T-cell (primary cell): Measurements from ENCODE around the gene SYNGAP1. TPM values are rescaled to one million over a fixed set of nuclear protein-coding genes. Genes with fewer than 3 reads are reported as not detected.
A peak's percentile ranks its signal among the peaks of the same experiment; 100 is the strongest.

Source experiments
- ATAC-seq, 4 experiments: fragments of 200-7000 bp in 3 of 4; fragments of 150-1000 bp in 1 of 4; cut with Tn5 transposase; replicated peaks in 1 of 4; 1 replicate in 3 of 4; 2 replicates in 1 of 4; pipeline ENCODE4 v1.10.0; 2021; ENCODE audit warnings: moderate library complexity in 3 of 4, mild to moderate bottlenecking in 2 of 4, moderate number of reproducible peaks in 1 of 4
- CTCF ChIA-PET, 2 donors: fragments of 300-600 bp; sonication (Branson Sonifier 250); formaldehyde crosslinking; loops; one replicate each; lab custom pipeline; 2022; ENCODE audit warnings: antibody characterized with exemption in 2 of 2; lab: Charles Lee
- POLR2A ChIA-PET, 2 donors: fragments of 300-600 bp; sonication (Branson Sonifier 250); formaldehyde crosslinking; loops; one replicate each; lab custom pipeline; 2022; ENCODE audit warnings: antibody characterized with exemption in 2 of 2; lab: Charles Lee
- DNase-seq, 35 experiments: peaks; one replicate each; pipeline versions ENCODE4 v3.0.0 to v3.0.0-alpha.2; 2013 to 2023
- H3K27ac ChIP-seq: one replicate; pipeline ENCODE4 v1.5.1; 2013; ENCODE audit warnings: low read length
- H3K27me3 ChIP-seq, 2 experiments: replicated peaks in 1 of 2; 1 replicate in 1 of 2; 2 replicates in 1 of 2; pipeline versions ENCODE4 v1.6.1 to v1.7.0; 2013; ENCODE audit warnings: low read length in 1 of 2, mixed read lengths in 1 of 2; ENCODE audit not compliant: control insufficient read depth in 2 of 2, insufficient read depth in 2 of 2; ENCODE audit errors: extremely low read depth in 1 of 2
- H3K36me3 ChIP-seq, 2 donors: 1 replicate in 1 of 2; 2 replicates in 1 of 2; pipeline versions ENCODE4 v1.6.1 to v1.7.0; 2013; ENCODE audit warnings: low read length in 1 of 2; ENCODE audit not compliant: control insufficient read depth in 2 of 2, insufficient read depth in 1 of 2; ENCODE audit errors: extremely low read depth in 1 of 2
- H3K4me1 ChIP-seq, 2 experiments: 1 replicate in 1 of 2; 2 replicates in 1 of 2; pipeline versions ENCODE4 v1.6.1 to v1.7.0; 2013; ENCODE audit warnings: low read length in 2 of 2, mixed read lengths in 1 of 2; ENCODE audit not compliant: insufficient read depth in 2 of 2, control insufficient read depth in 1 of 2; ENCODE audit errors: extremely low read depth in 1 of 2
- H3K4me3 ChIP-seq, 2 donors: 1 replicate in 1 of 2; 2 replicates in 1 of 2; pipeline versions ENCODE4 v1.5.1 to v1.7.0; 2013; ENCODE audit warnings: mild to moderate bottlenecking in 2 of 2, low read length in 1 of 2, moderate library complexity in 1 of 2; ENCODE audit not compliant: control insufficient read depth in 1 of 2; ENCODE audit errors: extremely low read depth in 1 of 2
- H3K9me3 ChIP-seq: 2 replicates; pipeline ENCODE4 v1.7.0; 2013
- H3K27ac Mint-ChIP-seq, 2 donors: one replicate each; pipeline ENCODE4 v1.8.0; 2020 to 2021; ENCODE audit warnings: mild to moderate bottlenecking in 2 of 2, mixed read lengths in 2 of 2
- H3K27me3 Mint-ChIP-seq, 2 donors: one replicate each; pipeline ENCODE4 v1.8.0; 2021 to 2022; ENCODE audit warnings: mixed read lengths in 2 of 2
- H3K36me3 Mint-ChIP-seq: one replicate; pipeline ENCODE4 v1.8.0; 2021; ENCODE audit warnings: mixed read lengths
- H3K4me1 Mint-ChIP-seq, 3 donors: one replicate each; pipeline ENCODE4 v1.8.0; 2020 to 2022; ENCODE audit warnings: mixed read lengths in 3 of 3, mild to moderate bottlenecking in 1 of 3
- H3K4me3 Mint-ChIP-seq, 3 donors: one replicate each; pipeline ENCODE4 v1.8.0; 2020 to 2022; ENCODE audit warnings: mild to moderate bottlenecking in 3 of 3, mixed read lengths in 3 of 3, moderate library complexity in 3 of 3
- H3K9me3 Mint-ChIP-seq, 3 donors: one replicate each; pipeline ENCODE4 v1.8.0; 2020 to 2022; ENCODE audit warnings: mixed read lengths in 3 of 3
- WGBS: methylation state at CpG from one replicate; pipeline ENCODE4 v1.1.5; 2013; ENCODE audit warnings: missing lambda C conversion rate; ENCODE audit not compliant: insufficient coverage; 5-methylcytosine and 5-hydroxymethylcytosine counted together
- total RNA-seq, 35 experiments: library from RNA in 6 of 35; stranded (reverse) in 6 of 35; fragments of 120-200 nt in 1 of 35; gene quantifications; one replicate each; pipeline versions ENCODE4 v1.2.1 to v1.2.4 and lab custom pipeline; 2013 to 2026

SYNGAP1 gene
- total RNA-seq, 5 donors from 2014 or later (not counting 1 experiment from before 2014, with no cell fraction given): 51.2 to 111 (median 64.5) TPM

DNA sequence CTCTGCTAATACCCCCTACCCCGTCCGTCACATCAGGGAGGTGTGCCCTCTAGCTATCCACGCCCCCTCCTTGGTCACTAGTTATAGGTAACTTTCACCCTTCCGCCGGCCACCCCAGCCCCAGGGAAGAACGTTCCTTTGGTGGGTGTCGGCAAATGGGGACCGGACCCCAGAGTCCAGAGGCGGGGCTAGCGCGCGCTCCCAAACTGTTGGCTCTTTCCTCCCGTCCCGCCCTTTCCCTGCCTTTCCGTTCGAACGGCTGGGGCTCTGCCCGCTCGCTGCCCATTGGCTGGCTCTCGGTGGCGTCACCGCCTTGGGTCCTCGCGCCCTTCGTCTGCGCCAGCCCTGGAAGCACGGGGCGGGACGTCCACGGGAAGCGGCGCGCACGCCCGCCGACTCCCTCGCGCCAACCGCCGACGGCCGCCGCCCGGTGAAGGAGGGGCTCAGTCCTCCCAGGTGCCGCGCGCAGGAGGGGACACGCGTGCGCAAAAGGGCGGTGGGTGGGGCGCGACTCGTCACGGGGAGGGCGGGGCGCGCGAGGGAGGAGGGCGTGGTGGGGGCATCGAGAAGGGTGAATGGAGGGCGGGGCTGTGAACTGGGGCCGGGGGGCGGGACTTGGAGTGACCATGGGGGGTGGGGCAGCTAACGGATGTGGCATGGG is 9.7 kb upstream of the SYNGAP1 start:
- no peaks in the 10 kb centered on the region for H3K27me3 Mint-ChIP-seq
- under 1% methylated on average over 37 of the region's 65 CpGs for WGBS
- Histone ChIP-seq H3K27ac (peak overlapping the region; percentile 97), H3K36me3 (peaks cover 0 to 32% of the 10 kb centered on the region in 2 donors), H3K4me3 (peak overlapping the region; percentile 71 to 90), H3K27me3 (no peaks in the 10 kb centered on the region), H3K9me3 (no peaks in the 10 kb centered on the region), H3K4me1 (peaks cover 4 to 62% of the 10 kb centered on the region in 2 experiments)
- peaks cover 22% of the 10 kb centered on the region for H3K36me3 Mint-ChIP-seq
- H3K4me1 Mint-ChIP-seq: peaks cover 42 to 60% (median 50%) of the 10 kb centered on the region in 3 donors
- ATAC-seq (peak; percentile 81 to 85 (median 84)), DNase-seq (peak; percentile 91 to 99 (median 94))
- CTCF ChIA-PET: interaction anchor here in 1 of 2 donors (0.6 to 1.8 kb wide), 3 partner anchors 20 to 301 kb away, joined by 4 to 11 read pairs (median 5); partner anchors contain the start of gene UQCC2
- no peaks in the 10 kb centered on the region for H3K9me3 Mint-ChIP-seq
- peak overlapping the region; percentile 88 for H3K27ac Mint-ChIP-seq
- H3K4me3 Mint-ChIP-seq: peak overlapping the region; percentile 83 to 94 (median 87)
- POLR2A ChIA-PET: interaction anchor here in 1 of 2 donors (0.5 to 1.3 kb wide), 2 partner anchors 19 to 103 kb away, joined by 4 read pairs; no protein-coding TSS in a partner anchor

DNA sequence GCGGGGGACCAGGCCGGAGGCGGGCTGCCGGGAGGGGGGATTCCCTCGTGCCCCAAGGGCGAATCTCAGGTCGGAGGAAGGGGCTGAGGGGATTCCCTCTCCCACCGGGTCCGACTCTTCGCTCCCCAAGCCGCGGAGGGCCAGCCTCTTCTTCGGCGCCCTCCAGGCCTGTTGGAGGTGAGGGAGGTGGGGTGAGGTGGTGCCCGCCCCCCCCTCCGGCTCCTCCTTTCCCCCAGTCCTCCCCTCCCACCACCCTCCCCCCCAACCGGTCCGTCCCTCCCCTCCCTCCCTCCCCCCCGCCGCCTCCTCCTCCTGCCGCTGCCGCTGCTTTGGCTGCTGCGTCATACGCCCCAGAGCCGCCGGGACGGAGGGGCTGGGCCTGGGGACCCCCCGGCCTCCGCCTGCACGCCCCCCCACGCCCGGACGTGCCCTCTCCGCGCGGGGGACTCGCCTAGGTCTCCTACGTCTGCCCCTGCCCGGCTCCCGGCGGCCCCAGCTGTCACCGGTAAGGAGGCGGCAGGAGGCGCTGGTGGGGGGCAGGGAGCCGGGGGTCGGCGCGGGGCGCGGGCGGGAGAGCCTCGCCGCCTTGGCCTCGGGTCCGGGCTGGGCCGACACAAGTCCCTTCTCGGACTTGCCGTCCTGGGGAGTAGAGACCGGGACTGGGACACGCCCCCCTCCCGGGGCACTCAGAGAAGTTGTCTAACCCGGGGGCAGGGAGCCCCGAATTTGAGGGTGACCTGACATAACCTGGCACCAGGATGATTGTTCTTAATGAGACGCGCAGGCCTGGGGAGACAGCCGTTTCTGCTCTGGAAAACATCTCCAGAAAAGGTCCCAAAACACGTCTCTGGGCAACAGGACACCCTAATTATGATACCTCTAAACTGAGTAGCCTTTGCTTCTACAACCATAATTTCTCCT is 8.9 kb upstream of the SYNGAP1 start, which contains the start of gene PHF1:
Gene PHF1 (plus strand): TSS at position 304 of the 921 bp plus-strand sequence. CDS start 1,250 bp downstream, outside the sequence.
- CTCF ChIA-PET: interaction anchor here in 1 of 2 donors (1.3 to 1.8 kb wide), 2 partner anchors 21 to 160 kb away, joined by 5 to 11 read pairs; no protein-coding TSS in a partner anchor
- peak; percentile 61 to 70 (median 64) for ATAC-seq
- peaks cover 30% of the 10 kb centered on the region for H3K36me3 Mint-ChIP-seq
- H3K4me3 ChIP-seq: peak within 1 kb of the TSS; percentile 71 to 90
- no peaks in the 10 kb centered on the region for H3K9me3 Mint-ChIP-seq
- H3K4me3 Mint-ChIP-seq: peak within 1 kb of the TSS; percentile 84 to 94 (median 87)
- DNase-seq: peak in 8 of 35 experiments; percentile 69 to 89 (median 80)
- H3K27me3 ChIP-seq: no peaks in the 10 kb centered on the region
- peaks cover 50 to 60% (median 58%) of the 10 kb centered on the region in 3 donors for H3K4me1 Mint-ChIP-seq
- peak within 1 kb of the TSS; percentile 91 for H3K27ac Mint-ChIP-seq
- peak within 1 kb of the TSS; percentile 97 for H3K27ac ChIP-seq
- POLR2A ChIA-PET: interaction anchor here in 1 of 2 donors (0.6 to 1.3 kb wide), 2 partner anchors 20 to 164 kb away, joined by 4 read pairs; no protein-coding TSS in a partner anchor
- under 1% methylated on average over 45 of the region's 67 CpGs for WGBS
- no peaks in the 10 kb centered on the region for H3K27me3 Mint-ChIP-seq
- H3K4me1 ChIP-seq: peaks cover 4 to 62% of the 10 kb centered on the region in 2 experiments
- no peaks in the 10 kb centered on the region for H3K9me3 ChIP-seq
- H3K36me3 ChIP-seq: peaks cover 0 to 39% of the 10 kb centered on the region in 2 donors

DNA sequence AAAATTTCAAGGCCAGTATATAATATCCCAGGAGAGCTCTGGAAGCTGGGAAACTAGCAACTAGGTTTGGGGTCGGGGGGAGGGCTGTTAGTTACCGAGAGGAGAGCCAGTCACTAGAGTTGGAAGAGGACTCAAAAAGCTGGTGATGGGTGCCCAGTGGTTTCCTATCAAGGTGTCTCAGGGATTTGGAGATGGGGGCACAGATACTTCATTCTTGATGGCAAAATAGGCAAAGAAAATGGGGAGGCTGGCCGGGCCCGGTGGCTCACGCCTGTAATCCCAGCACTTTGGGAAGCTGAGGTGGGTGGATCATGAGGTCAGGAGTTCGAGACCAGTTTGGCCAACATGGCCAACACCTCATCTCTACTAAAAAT is 8.2 kb upstream of the SYNGAP1 start:
- DNase-seq (peak in 1 of 35 experiments; percentile 20), ATAC-seq (no peak)
- Mint-ChIP-seq H3K4me1 (peaks cover 55 to 64% (median 61%) of the 10 kb centered on the region in 3 donors), H3K27ac (peak overlapping the region; percentile 91), H3K4me3 (peak overlapping the region; percentile 84 to 94 (median 85)), H3K27me3 (no peaks in the 10 kb centered on the region), H3K9me3 (no peaks in the 10 kb centered on the region), H3K36me3 (peaks cover 32% of the 10 kb centered on the region)
- peaks cover 5 to 64% of the 10 kb centered on the region in 2 experiments for H3K4me1 ChIP-seq
- POLR2A ChIA-PET: interaction anchor here (0.6 kb wide), 2 partner anchors 15 to 163 kb away, joined by 4 read pairs; no protein-coding TSS in a partner anchor
- peaks cover 0 to 46% of the 10 kb centered on the region in 2 donors for H3K36me3 ChIP-seq
- 68% methylated on average over 3 of the region's 6 CpGs for WGBS
- peak overlapping the region; percentile 95 for H3K27ac ChIP-seq
- peak overlapping the region; percentile 63 to 90 for H3K4me3 ChIP-seq
- H3K9me3 ChIP-seq: no peaks in the 10 kb centered on the region
- H3K27me3 ChIP-seq: no peaks in the 10 kb centered on the region
- CTCF ChIA-PET: no interaction called here

DNA sequence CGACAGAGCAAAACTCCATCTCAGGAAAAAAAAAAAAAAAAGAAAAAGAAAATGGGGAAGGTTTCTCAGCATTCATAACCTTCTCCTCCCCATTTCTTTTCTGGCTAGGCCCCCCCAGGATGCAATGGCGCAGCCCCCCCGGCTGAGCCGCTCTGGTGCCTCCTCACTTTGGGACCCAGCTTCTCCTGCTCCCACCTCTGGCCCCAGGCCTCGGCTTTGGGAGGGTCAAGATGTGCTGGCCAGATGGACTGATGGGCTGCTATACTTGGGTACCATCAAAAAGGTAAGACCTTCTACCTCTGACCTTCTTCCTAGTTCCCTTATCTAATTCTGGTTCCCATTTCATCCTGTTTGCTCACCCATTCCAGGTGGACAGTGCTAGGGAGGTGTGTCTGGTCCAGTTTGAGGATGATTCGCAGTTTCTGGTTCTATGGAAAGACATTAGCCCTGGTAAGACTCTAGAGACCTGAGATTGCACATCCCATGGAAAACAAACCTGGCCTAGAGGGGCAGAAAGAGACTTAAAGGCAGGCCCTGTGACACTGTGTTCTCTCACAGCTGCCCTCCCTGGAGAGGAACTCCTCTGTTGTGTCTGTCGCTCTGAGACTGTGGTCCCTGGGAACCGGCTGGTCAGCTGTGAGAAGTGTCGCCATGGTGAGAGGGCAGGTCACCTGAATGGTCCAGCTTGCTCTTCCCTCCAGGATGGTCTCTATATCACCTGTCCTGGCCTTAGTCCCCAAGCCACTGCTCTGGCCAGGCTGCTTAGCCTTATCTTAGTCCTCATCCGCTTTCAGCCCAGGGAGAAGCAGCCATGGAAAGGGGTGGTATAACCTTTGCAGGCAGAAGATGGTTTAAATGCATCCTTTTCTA is 7.5 kb upstream of the SYNGAP1 start:
- CTCF ChIA-PET: no interaction called here
- Histone ChIP-seq H3K27ac (peak overlapping the region; percentile 95), H3K4me1 (peaks cover 13 to 71% of the 10 kb centered on the region in 2 experiments)

DNA sequence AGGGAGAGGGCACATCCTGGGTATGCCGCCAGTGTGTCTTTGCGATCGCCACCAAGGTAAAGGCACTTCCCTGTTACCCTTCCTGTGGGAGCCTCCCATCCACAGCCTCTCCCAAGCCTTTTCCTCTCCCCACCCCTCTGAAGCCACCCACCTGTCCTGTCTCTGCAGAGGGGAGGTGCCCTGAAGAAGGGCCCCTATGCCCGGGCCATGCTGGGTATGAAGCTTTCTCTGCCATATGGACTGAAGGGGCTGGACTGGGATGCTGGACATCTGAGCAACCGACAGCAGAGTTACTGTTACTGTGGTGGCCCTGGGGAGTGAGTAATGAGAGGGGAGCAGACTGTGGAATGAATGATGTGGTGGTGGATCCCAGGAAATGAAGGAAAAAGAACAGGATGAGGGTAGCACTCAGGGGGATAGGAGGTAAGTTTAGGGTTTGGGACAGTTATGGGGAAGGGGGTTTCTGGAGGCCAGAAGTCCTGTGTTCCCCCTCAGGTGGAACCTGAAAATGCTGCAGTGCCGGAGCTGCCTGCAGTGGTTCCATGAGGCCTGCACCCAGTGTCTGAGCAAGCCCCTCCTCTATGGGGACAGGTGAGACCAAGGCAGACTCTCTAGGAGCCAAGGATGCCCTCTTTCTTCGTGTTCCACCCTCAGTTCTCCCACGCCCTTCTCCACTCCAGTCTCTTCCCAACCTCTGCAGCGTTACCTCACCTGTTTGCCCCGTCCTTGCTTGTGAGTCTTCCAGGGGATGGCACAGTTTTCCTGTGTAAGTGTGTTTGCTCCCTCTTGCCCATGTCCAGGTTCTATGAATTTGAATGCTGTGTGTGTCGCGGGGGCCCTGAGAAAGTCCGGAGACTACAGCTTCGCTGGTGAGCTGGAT is 6.4 kb upstream of the SYNGAP1 start:
- Histone ChIP-seq H3K4me3 (no peak overlapping the region), H3K4me1 (peaks cover 14 to 79% of the 10 kb centered on the region in 2 experiments), H3K36me3 (peaks cover 0 to 49% of the 10 kb centered on the region in 2 donors), H3K27ac (peak overlapping the region; percentile 95), H3K27me3 (no peaks in the 10 kb centered on the region), H3K9me3 (no peaks in the 10 kb centered on the region)
- H3K4me3 Mint-ChIP-seq: peak overlapping the region; percentile 32 to 94 (median 84)
- ChIA-PET CTCF (no interaction called here), POLR2A (interaction anchor here in 1 of 2 donors (0.6 kb wide), 1 partner anchor 96 kb away, joined by 5 read pairs; no protein-coding TSS in a partner anchor)
- no peaks in the 10 kb centered on the region for H3K9me3 Mint-ChIP-seq
- peaks cover 67 to 78% (median 76%) of the 10 kb centered on the region in 3 donors for H3K4me1 Mint-ChIP-seq
- ATAC-seq (no peak), DNase-seq (no peak)
- H3K36me3 Mint-ChIP-seq: peaks cover 35% of the 10 kb centered on the region
- no peaks in the 10 kb centered on the region for H3K27me3 Mint-ChIP-seq
- peak overlapping the region; percentile 78 to 83 for H3K27ac Mint-ChIP-seq
- 87% methylated on average over 4 of the region's 14 CpGs for WGBS

More for the DNA sequence above, 7.5 kb upstream of the SYNGAP1 start:
- Histone ChIP-seq H3K27me3 (no peaks in the 10 kb centered on the region), H3K4me3 (peak overlapping the region in 1 of 2 donors; percentile 90), H3K36me3 (peaks cover 0 to 49% of the 10 kb centered on the region in 2 donors), H3K9me3 (no peaks in the 10 kb centered on the region)
- peak overlapping the region; percentile 84 to 94 (median 85) for H3K4me3 Mint-ChIP-seq
- 100% methylated on average over 3 of the region's 10 CpGs for WGBS
- no peaks in the 10 kb centered on the region for H3K9me3 Mint-ChIP-seq
- H3K36me3 Mint-ChIP-seq: peaks cover 35% of the 10 kb centered on the region
- ATAC-seq: no peak
- peak overlapping the region; percentile 78 to 91 for H3K27ac Mint-ChIP-seq
- POLR2A ChIA-PET: interaction anchor here in 1 of 2 donors (0.6 kb wide), 1 partner anchor 15 kb away, joined by 4 read pairs; no protein-coding TSS in a partner anchor
- H3K27me3 Mint-ChIP-seq: no peaks in the 10 kb centered on the region
- no peak for DNase-seq
- peaks cover 62 to 72% (median 69%) of the 10 kb centered on the region in 3 donors for H3K4me1 Mint-ChIP-seq
